HL-60 (cell line): ENCODE measurements around the gene POLDIP3.
"Not testable (repeated sequence)": the region's sequence is repeated elsewhere in the genome, so short reads cannot be mapped to it uniquely, and the experiment has no call there.

ENCODE experiments used
- GABPA ChIP-seq: IDR thresholded peaks from 2 replicates; pipeline ENCODE4 v1.6.1; 2012; ENCODE audit warnings: low read depth
- POLR2AphosphoS5 ChIP-seq: IDR thresholded peaks from 2 replicates; pipeline ENCODE4 v1.6.1; 2012; ENCODE audit warnings: low read depth
- SPI1 ChIP-seq: IDR thresholded peaks from 2 replicates; pipeline ENCODE4 v1.6.1; 2012; ENCODE audit warnings: low read depth, mild to moderate bottlenecking, borderline replicate concordance
- TF ChIP-seq, protein P1 (sequence below): IDR thresholded peaks from one replicate; pipeline ENCODE4 v1.5.1; 2011; ENCODE audit warnings: low read length, control low read depth, inconsistent platforms; ENCODE audit not compliant: insufficient read depth
- TF ChIP-seq, protein P2 (sequence below): IDR thresholded peaks from 2 replicates; pipeline ENCODE4 v1.6.1; 2012; ENCODE audit warnings: low read depth; ENCODE audit not compliant: insufficient replicate concordance

DNA sequence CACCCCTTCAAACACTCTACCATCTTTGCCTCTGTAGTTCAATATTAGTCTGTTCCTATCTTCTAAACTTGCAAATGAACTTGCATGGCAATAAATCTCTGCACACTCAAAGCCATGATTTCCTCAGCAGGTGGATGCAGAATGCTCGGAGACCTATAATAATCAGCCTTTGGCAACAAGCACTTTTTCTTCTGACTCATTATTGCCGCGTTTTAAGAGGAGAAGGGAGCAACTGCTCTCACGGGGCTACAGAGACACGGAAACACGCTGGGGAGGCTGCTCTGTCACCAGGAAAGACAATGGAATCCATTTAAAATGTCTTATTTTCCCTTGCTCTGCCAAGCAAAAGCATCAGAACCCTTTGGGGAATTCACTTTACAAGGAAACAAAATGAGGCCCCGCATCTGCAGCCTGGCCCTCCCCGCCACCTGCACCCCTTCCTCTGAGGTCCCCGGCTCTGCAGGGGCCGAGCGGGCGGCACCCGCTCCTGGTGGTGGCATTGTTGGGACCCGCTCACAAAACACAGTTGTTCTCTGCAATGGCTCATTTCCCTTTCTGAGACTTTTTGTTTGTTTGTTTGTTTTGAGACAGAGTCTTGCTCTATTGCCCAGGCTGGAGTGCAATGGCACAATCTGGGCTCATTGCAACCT lies 79.5 kb downstream of the POLDIP3 start:
- not testable (repeated sequence) for TF ChIP-seq POLR2AphosphoS5, SPI1, GABPA
- TF ChIP-seq, protein P1, sequence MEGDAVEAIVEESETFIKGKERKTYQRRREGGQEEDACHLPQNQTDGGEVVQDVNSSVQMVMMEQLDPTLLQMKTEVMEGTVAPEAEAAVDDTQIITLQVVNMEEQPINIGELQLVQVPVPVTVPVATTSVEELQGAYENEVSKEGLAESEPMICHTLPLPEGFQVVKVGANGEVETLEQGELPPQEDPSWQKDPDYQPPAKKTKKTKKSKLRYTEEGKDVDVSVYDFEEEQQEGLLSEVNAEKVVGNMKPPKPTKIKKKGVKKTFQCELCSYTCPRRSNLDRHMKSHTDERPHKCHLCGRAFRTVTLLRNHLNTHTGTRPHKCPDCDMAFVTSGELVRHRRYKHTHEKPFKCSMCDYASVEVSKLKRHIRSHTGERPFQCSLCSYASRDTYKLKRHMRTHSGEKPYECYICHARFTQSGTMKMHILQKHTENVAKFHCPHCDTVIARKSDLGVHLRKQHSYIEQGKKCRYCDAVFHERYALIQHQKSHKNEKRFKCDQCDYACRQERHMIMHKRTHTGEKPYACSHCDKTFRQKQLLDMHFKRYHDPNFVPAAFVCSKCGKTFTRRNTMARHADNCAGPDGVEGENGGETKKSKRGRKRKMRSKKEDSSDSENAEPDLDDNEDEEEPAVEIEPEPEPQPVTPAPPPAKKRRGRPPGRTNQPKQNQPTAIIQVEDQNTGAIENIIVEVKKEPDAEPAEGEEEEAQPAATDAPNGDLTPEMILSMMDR, result not testable (repeated sequence)
- TF ChIP-seq, protein P2, sequence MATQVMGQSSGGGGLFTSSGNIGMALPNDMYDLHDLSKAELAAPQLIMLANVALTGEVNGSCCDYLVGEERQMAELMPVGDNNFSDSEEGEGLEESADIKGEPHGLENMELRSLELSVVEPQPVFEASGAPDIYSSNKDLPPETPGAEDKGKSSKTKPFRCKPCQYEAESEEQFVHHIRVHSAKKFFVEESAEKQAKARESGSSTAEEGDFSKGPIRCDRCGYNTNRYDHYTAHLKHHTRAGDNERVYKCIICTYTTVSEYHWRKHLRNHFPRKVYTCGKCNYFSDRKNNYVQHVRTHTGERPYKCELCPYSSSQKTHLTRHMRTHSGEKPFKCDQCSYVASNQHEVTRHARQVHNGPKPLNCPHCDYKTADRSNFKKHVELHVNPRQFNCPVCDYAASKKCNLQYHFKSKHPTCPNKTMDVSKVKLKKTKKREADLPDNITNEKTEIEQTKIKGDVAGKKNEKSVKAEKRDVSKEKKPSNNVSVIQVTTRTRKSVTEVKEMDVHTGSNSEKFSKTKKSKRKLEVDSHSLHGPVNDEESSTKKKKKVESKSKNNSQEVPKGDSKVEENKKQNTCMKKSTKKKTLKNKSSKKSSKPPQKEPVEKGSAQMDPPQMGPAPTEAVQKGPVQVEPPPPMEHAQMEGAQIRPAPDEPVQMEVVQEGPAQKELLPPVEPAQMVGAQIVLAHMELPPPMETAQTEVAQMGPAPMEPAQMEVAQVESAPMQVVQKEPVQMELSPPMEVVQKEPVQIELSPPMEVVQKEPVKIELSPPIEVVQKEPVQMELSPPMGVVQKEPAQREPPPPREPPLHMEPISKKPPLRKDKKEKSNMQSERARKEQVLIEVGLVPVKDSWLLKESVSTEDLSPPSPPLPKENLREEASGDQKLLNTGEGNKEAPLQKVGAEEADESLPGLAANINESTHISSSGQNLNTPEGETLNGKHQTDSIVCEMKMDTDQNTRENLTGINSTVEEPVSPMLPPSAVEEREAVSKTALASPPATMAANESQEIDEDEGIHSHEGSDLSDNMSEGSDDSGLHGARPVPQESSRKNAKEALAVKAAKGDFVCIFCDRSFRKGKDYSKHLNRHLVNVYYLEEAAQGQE, result not testable (repeated sequence)
